Heart right ventricle (tissue), 16 donors: ENCODE data around the gene ST8SIA1. TPM values are rescaled to one million over a fixed set of nuclear protein-coding genes. Genes with fewer than 3 reads are reported as not detected.

Experiments used
- ATAC-seq, 8 donors: fragments of 200-7000 bp; cut with Tn5 transposase; one replicate each; pipeline ENCODE4 v1.9.1; 2020; ENCODE audit warnings: mild to moderate bottlenecking in 8 of 8, moderate library complexity in 8 of 8, moderate number of reproducible peaks in 1 of 8
- DNase-seq, 2 donors: peaks; one replicate each; pipeline ENCODE4 v3.0.0-alpha.2; 2020
- H3K27ac ChIP-seq, 10 donors: fragments of 200-600 bp; sonication (generic) in 2 of 10; one replicate each; pipeline versions ENCODE4 v1.5.0 to v1.8.0; 2020 to 2022; ENCODE audit warnings: mild to moderate bottlenecking in 3 of 10
- H3K27me3 ChIP-seq, 7 donors: fragments of 200-600 bp; one replicate each; pipeline ENCODE4 v1.8.0; 2021 to 2022; ENCODE audit warnings: mild to moderate bottlenecking in 2 of 7
- H3K36me3 ChIP-seq, 9 donors: fragments of 200-600 bp; sonication (generic) in 1 of 9; one replicate each; pipeline versions ENCODE4 v1.5.0 to v1.8.0; 2020 to 2022; ENCODE audit warnings: mild to moderate bottlenecking in 2 of 9
- H3K4me1 ChIP-seq, 9 donors: fragments of 200-600 bp; sonication (generic) in 1 of 9; one replicate each; pipeline versions ENCODE4 v1.5.0 to v1.8.0; 2020 to 2022; ENCODE audit warnings: mild to moderate bottlenecking in 4 of 9
- H3K4me3 ChIP-seq, 10 donors: fragments of 200-600 bp; sonication (generic) in 2 of 10; one replicate each; pipeline versions ENCODE4 v1.5.0 to v1.8.0; 2020 to 2022; ENCODE audit warnings: mild to moderate bottlenecking in 7 of 10, moderate library complexity in 2 of 10
- H3K9me3 ChIP-seq, 11 donors: fragments of 200-600 bp in 10 of 11; sonication (generic) in 2 of 11; one replicate each; pipeline versions ENCODE4 v1.5.0 to v1.8.0; 2013 to 2022; ENCODE audit warnings: mild to moderate bottlenecking in 2 of 11, control low read depth in 1 of 11, moderate library complexity in 1 of 11
- WGBS, 2 donors: extraction: QIAGEN DNeasy Blood & Tissue Kit; methylation state at CpG; one replicate each; pipeline ENCODE4 v1.1.7; 2013; ENCODE audit warnings: inconsistent platforms in 1 of 2; 5-methylcytosine and 5-hydroxymethylcytosine counted together
- intact Hi-C, 10 donors: fragments of 100-400 bp; cut with DNase I; formaldehyde crosslinking; loops; one replicate each; pipeline versions ENCODE4 v1.11.1 to v1.14.2; 2022
- polyA plus RNA-seq, 2 donors: library from polyadenylated mRNA; stranded (reverse); fragments of 200-250 nt; gene quantifications; one replicate each; pipeline ENCODE4 v1.2.3, GENCODE V29; 2013
- total RNA-seq, 10 donors: library from RNA; stranded (reverse); fragmentation: NEBNext Ultra II Directional in 3 of 10; extraction: Animal tissue kit (Norgen Biotek cat#: 25700) in 3 of 10; gene quantifications; one replicate each; pipeline versions ENCODE4 v1.2.1 to v1.2.4, GENCODE V29; 2021 to 2023
- TF ChIP-seq, protein P1 (sequence below), 9 donors: fragments of 200-600 bp; sonication (generic) in 2 of 9; IDR thresholded peaks; one replicate each; pipeline versions ENCODE4 v1.5.0 to v1.8.0; 2021 to 2022; ENCODE audit warnings: antibody characterized with exemption in 9 of 9, mild to moderate bottlenecking in 5 of 9, moderate library complexity in 1 of 9
- donor health status: Arrhythmogenic right ventricular cardiomyopathy.
- donor health status: ischemic (EF 13 %, LVEDD 7.1; RV severe dilation, severe dysfunction).
- donor health status: healthy with polysubstance abuse.
- donor health status: DM: no; HTN: yes; CAD: no.
- donor health status: DM: no; HTN: no; CAD: no.
- donor health status: ischemic (EF 25% LVEDD 6.9; RV normal size, moderate dysfunction).
- donor health status: ischemic (EF 25% LVEDD 5.7; RV mildly dilated, moderate dysfunction).
- donor health status: healthy.
- donor health status: DM: yes; HTN: yes; CAD: no.
- donor health status: Ischemic cardiomyopathy.
- donor health status: ischemic (EF 35%, LVEDD 5.7; RV mildly dilated, moderate dysfunction).
- donor health status: nonischemic (EF 11% LVEDD 7.7; RV severe dilation, severe dysfunction).
- donor health status: DM: yes; HTN: yes; CAD: no.
- donor health status: PGD.
- donor health status: ischemic (EF 29% LVEDD 5.4; RV normal size, mild dysfunction).
- donor health status: nonischemic (EF 23%, LVEDD 6.1; RV moderate dilation, normal function).

Gene ST8SIA1
- total and polyA plus RNA-seq, 12 donors, result 0.93 to 4.9 (median 1.9) TPM

- no peaks in the 10 kb centered on the region for H3K9me3 ChIP-seq
- intact Hi-C loops, result no loop called here
- H3K27ac ChIP-seq, result peak overlapping the region in 2 of 10 donors; percentile 26 to 27
- peaks cover 0 to 20% (median 5%) of the 10 kb centered on the region in 9 donors for H3K4me1 ChIP-seq
- DNase-seq (no peak), ATAC-seq (peak in 1 of 8 donors; percentile 35)
- no peaks in the 10 kb centered on the region for H3K27me3 ChIP-seq
- 29 to 41% methylated on average over 1 of the region's 1 CpG for WGBS, 2 donors
- TF ChIP-seq, protein P1, sequence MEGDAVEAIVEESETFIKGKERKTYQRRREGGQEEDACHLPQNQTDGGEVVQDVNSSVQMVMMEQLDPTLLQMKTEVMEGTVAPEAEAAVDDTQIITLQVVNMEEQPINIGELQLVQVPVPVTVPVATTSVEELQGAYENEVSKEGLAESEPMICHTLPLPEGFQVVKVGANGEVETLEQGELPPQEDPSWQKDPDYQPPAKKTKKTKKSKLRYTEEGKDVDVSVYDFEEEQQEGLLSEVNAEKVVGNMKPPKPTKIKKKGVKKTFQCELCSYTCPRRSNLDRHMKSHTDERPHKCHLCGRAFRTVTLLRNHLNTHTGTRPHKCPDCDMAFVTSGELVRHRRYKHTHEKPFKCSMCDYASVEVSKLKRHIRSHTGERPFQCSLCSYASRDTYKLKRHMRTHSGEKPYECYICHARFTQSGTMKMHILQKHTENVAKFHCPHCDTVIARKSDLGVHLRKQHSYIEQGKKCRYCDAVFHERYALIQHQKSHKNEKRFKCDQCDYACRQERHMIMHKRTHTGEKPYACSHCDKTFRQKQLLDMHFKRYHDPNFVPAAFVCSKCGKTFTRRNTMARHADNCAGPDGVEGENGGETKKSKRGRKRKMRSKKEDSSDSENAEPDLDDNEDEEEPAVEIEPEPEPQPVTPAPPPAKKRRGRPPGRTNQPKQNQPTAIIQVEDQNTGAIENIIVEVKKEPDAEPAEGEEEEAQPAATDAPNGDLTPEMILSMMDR (IDR thresholded peaks at IDR 0.05), result no peak
- no peak overlapping the region for H3K4me3 ChIP-seq
- no peaks in the 10 kb centered on the region for H3K36me3 ChIP-seq
These were observed 77.9 kb downstream of the ST8SIA1 start for GRCh38 chr12:22256605-22257004.

DNA sequence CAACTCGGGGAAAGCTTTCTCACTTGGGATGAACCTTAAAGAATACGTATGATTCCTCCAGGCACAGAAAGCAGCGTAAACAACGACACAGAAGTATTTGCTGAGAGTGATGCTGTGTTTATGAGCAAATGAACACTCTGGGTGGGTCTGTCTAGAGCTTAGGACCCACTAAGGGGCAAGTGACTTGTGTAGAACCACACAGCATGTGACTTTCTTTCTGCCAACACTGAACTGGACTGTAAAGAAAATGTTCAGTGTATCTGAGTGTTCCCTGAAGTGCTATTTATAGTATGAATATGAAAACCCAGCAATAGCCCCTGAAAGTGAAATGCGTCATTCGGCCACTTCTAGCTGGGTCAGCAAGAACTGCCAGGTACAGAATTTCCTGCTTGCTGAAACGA lies 78.5 kb downstream of the ST8SIA1 start:
- peak overlapping the region in 2 of 10 donors; percentile 23 to 26 for H3K27ac ChIP-seq
- TF ChIP-seq, protein P1 (IDR thresholded peaks at IDR 0.05), result no peak
- peak in 5 of 8 donors; percentile 27 to 71 (median 46) for ATAC-seq

GRCh38 chr12:22255097-22255496 lies 79.4 kb downstream of the ST8SIA1 start:
- no peak for ATAC-seq
- 61 to 77% methylated on average over 11 of the region's 11 CpGs for WGBS, 2 donors

More for the DNA sequence above, 78.5 kb downstream of the ST8SIA1 start:
- Histone ChIP-seq H3K4me1 (peaks cover 0 to 20% (median 5%) of the 10 kb centered on the region in 9 donors), H3K36me3 (no peaks in the 10 kb centered on the region), H3K4me3 (no peak overlapping the region), H3K9me3 (no peaks in the 10 kb centered on the region), H3K27me3 (no peaks in the 10 kb centered on the region)
- no peak for DNase-seq
- WGBS, 2 donors, result 59 to 65% methylated on average over 7 of the region's 7 CpGs
- intact Hi-C loops, result no loop called here

DNA sequence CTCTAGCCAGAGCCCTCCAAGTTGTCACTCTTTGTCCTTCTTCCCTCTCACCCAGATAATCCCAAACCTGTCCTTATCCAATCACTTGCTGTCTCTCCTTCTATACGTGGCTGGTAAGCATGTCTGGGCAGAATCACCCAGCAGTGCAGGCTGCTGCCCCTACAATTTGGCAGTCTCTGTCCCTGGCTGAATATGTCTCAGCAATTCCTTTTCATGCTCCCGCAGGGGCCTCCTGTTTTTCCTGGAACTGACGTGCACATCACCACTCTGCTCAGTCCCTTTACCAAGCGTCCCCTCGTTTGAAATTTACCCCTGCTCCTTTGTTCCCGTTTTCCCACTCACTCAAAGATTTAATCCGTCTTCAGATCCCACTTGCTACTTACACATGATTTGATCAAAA lies 80.0 kb downstream of the ST8SIA1 start:
- intact Hi-C loops, result no loop called here
- no peak for ATAC-seq
- H3K9me3 ChIP-seq, result no peaks in the 10 kb centered on the region
- WGBS, 2 donors, result 60 to 63% methylated on average over 7 of the region's 7 CpGs
- peak overlapping the region in 1 of 10 donors; percentile 5 for H3K27ac ChIP-seq
- no peaks in the 10 kb centered on the region for H3K27me3 ChIP-seq
- TF ChIP-seq, protein P1 (IDR thresholded peaks at IDR 0.05), result no peak
- no peaks in the 10 kb centered on the region for H3K36me3 ChIP-seq
- no peak for DNase-seq
- H3K4me1 ChIP-seq, result peaks cover 0 to 20% (median 5%) of the 10 kb centered on the region in 9 donors
- H3K4me3 ChIP-seq, result no peak overlapping the region

More at GRCh38 chr12:22255097-22255496, 79.4 kb downstream of the ST8SIA1 start:
- TF ChIP-seq, protein P1 (IDR thresholded peaks at IDR 0.05), result no peak
- no peaks in the 10 kb centered on the region for H3K27me3 ChIP-seq
- H3K9me3 ChIP-seq, result no peaks in the 10 kb centered on the region
- DNase-seq, result no peak
- peak overlapping the region in 1 of 10 donors; percentile 5 for H3K27ac ChIP-seq
- H3K36me3 ChIP-seq, result no peaks in the 10 kb centered on the region
- peaks cover 0 to 20% (median 5%) of the 10 kb centered on the region in 9 donors for H3K4me1 ChIP-seq
- intact Hi-C loops, result no loop called here
- no peak overlapping the region for H3K4me3 ChIP-seq
